ENCODE results near the gene PIK3IP1.

PIK3IP1 gene

GRCh38 chr22:31278626-31279326, 13.5 kb downstream of the PIK3IP1 start:
- no peaks in the 10 kb centered on the region for H3K9me3 Mint-ChIP-seq
- H3K4me3 Mint-ChIP-seq = no peak overlapping the region
- H3K27me3 Mint-ChIP-seq = no peaks in the 10 kb centered on the region
- intact Hi-C loops (cut with micrococcal nuclease) = loop anchor here (10.0 kb wide), 2 partner anchors 194 to 514 kb away; partner anchors contain the start of gene SMTN
- H3K27ac Mint-ChIP-seq = peak overlapping the region; percentile 30
- H3K36me3 Mint-ChIP-seq (ENCODE audit: low read depth) = peaks cover 92% of the 10 kb centered on the region
- H3K4me1 Mint-ChIP-seq (ENCODE audit: low read depth) = no peaks in the 10 kb centered on the region

- no peak overlapping the region for H3K4me3 Mint-ChIP-seq
- no peaks in the 10 kb centered on the region for H3K27me3 Mint-ChIP-seq
- intact Hi-C loops (cut with micrococcal nuclease) = loop anchor here (10.0 kb wide), 2 partner anchors 193 to 513 kb away; partner anchors contain the start of gene SMTN
- H3K36me3 Mint-ChIP-seq (ENCODE audit: low read depth) = peaks cover 92% of the 10 kb centered on the region
- peak overlapping the region; percentile 30 for H3K27ac Mint-ChIP-seq
- no peaks in the 10 kb centered on the region for H3K9me3 Mint-ChIP-seq
- no peaks in the 10 kb centered on the region for H3K4me1 Mint-ChIP-seq (ENCODE audit: low read depth)
Observed at GRCh38 chr22:31278151-31278621, 14.1 kb downstream of the PIK3IP1 start.

GRCh38 chr22:31277741-31278140, 14.5 kb downstream of the PIK3IP1 start:
- Mint-ChIP-seq H3K4me3 (no peak overlapping the region), H3K27ac (peak overlapping the region; percentile 30), H3K4me1 (ENCODE audit: low read depth) (no peaks in the 10 kb centered on the region), H3K9me3 (no peaks in the 10 kb centered on the region), H3K27me3 (no peaks in the 10 kb centered on the region), H3K36me3 (ENCODE audit: low read depth) (peaks cover 91% of the 10 kb centered on the region)
- intact Hi-C loops (cut with micrococcal nuclease) = loop anchor here (10.0 kb wide), 2 partner anchors 193 to 513 kb away; partner anchors contain the start of gene SMTN

DNA sequence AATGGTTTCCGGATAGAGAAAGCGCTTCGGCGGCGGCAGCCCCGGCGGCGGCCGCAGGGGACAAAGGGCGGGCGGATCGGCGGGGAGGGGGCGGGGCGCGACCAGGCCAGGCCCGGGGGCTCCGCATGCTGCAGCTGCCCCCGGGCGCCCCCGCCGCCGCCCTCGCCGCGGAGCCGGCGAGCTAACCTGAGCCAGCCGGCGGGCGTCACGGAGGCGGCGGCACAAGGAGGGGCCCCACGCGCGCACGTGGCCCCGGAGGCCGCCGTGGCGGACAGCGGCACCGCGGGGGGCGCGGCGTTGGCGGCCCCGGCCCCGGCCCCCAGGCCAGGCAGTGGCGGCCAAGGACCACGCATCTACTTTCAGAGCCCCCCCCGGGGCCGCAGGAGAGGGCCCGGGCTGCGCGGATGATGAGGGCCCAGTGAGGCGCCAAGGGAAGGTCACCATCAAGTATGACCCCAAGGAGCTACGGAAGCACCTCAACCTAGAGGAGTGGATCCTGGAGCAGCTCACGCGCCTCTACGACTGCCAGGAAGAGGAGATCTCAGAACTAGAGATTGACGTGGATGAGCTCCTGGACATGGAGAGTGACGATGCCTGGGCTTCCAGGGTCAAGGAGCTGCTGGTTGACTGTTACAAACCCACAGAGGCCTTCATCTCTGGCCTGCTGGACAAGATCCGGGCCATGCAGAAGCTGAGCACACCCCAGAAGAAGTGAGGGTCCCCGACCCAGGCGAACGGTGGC, 15.7 kb downstream of the PIK3IP1 start:
- intact Hi-C loops (cut with micrococcal nuclease) = loop anchor here (10.0 kb wide), 2 partner anchors 192 to 512 kb away; partner anchors contain the start of gene SMTN
- Mint-ChIP-seq H3K36me3 (ENCODE audit: low read depth) (peaks cover 90% of the 10 kb centered on the region), H3K4me3 (no peak overlapping the region), H3K27ac (no peak overlapping the region), H3K27me3 (no peaks in the 10 kb centered on the region), H3K9me3 (no peaks in the 10 kb centered on the region), H3K4me1 (ENCODE audit: low read depth) (no peaks in the 10 kb centered on the region)

GRCh38 chr22:31275576-31275975, 16.7 kb downstream of the PIK3IP1 start:
- intact Hi-C loops (cut with micrococcal nuclease) = loop anchor here (10.0 kb wide), 2 partner anchors 191 to 511 kb away; partner anchors contain the start of gene SMTN
- no peaks in the 10 kb centered on the region for H3K4me1 Mint-ChIP-seq (ENCODE audit: low read depth)
- no peak overlapping the region for H3K27ac Mint-ChIP-seq
- no peak overlapping the region for H3K4me3 Mint-ChIP-seq
- H3K9me3 Mint-ChIP-seq = no peaks in the 10 kb centered on the region
- H3K27me3 Mint-ChIP-seq = no peaks in the 10 kb centered on the region
- H3K36me3 Mint-ChIP-seq (ENCODE audit: low read depth) = peaks cover 88% of the 10 kb centered on the region

- Mint-ChIP-seq H3K4me1 (ENCODE audit: low read depth) (no peaks in the 10 kb centered on the region), H3K27me3 (no peaks in the 10 kb centered on the region), H3K4me3 (no peak overlapping the region), H3K36me3 (ENCODE audit: low read depth) (peaks cover 88% of the 10 kb centered on the region), H3K27ac (no peak overlapping the region), H3K9me3 (no peaks in the 10 kb centered on the region)
- intact Hi-C loops (cut with micrococcal nuclease) = loop anchor here (10.0 kb wide), 2 partner anchors 190 to 510 kb away; partner anchors contain the start of gene SMTN
Observed at GRCh38 chr22:31275018-31275417, 17.3 kb downstream of the PIK3IP1 start.

GRCh38 chr22:31274017-31274416, 18.3 kb downstream of the PIK3IP1 start:
- Mint-ChIP-seq H3K9me3 (no peaks in the 10 kb centered on the region), H3K36me3 (ENCODE audit: low read depth) (peaks cover 86% of the 10 kb centered on the region), H3K27ac (no peak overlapping the region), H3K27me3 (no peaks in the 10 kb centered on the region), H3K4me3 (no peak overlapping the region), H3K4me1 (ENCODE audit: low read depth) (no peaks in the 10 kb centered on the region)
- intact Hi-C loops (cut with micrococcal nuclease) = loop anchor here (5.0 to 10.0 kb wide), 3 partner anchors 62 to 509 kb away; partner anchors contain the start of genes LIMK2 and SMTN

DNA sequence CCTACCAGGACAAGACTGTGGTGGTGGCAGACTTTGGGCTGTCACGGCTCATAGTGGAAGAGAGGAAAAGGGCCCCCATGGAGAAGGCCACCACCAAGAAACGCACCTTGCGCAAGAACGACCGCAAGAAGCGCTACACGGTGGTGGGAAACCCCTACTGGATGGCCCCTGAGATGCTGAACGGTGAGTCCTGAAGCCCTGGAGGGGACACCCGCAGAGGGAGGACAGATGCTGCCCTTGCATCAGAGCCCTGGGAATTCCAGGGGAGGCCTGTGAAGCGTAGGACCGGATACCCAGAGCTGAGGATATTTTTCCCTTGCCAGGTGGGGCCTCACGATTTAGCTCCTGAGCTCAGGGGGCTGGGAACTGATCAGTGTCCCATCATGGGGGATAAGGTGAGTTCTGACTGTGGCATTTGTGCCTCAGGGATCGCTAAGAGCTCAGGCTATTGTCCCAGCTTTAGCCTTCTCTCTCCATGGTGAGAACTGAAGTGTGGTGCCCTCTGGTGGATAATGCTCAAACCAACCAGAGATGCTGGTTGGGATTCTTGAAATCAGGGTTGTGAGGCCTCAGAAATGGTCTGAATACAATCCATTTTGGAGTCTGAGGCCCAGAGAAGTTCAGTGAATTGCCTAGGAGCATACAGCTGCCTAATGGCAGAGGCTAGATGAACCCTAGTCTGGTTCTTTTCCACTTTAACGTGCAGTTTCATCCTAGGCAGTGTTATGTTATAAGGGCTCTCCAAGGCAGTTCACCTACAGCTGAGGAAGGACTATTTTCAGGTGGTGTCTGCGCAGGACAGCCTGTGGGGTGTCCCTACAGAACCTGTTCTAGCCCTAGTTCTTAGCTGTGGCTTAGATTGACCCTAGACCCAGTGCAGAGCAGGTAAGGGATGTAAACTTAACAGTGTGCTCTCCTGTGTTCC, 19.5 kb downstream of the PIK3IP1 start:
- Mint-ChIP-seq H3K4me3 (no peak overlapping the region), H3K27me3 (no peaks in the 10 kb centered on the region), H3K27ac (no peak overlapping the region), H3K9me3 (no peaks in the 10 kb centered on the region), H3K36me3 (ENCODE audit: low read depth) (peaks cover 88% of the 10 kb centered on the region), H3K4me1 (ENCODE audit: low read depth) (no peaks in the 10 kb centered on the region)
- intact Hi-C loops (cut with micrococcal nuclease) = loop anchor here (5.0 to 10.0 kb wide), 3 partner anchors 60 to 508 kb away; partner anchors contain the start of genes LIMK2 and SMTN

DNA sequence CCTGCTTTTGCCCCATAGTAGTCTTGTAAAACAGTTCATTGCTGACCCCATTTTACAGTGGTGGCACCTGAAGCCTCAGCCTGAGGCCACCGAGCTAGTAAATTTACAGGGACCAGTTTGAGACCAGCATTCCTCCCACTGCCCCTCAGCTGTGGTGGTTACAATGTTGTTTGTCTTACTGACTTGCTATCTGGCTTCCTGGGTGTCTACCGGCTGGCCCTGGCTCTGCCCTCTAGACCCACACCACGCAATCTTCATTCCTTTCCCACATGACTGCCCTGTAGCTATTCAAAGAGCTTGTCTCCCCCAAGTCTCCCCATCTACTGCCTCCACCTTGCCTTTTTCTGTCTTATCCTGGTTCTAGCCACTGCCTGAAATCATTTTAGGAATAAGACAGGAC, 20.8 kb downstream of the PIK3IP1 start:
- Mint-ChIP-seq H3K27me3 (no peaks in the 10 kb centered on the region), H3K4me3 (no peak overlapping the region), H3K36me3 (ENCODE audit: low read depth) (peaks cover 93% of the 10 kb centered on the region), H3K27ac (no peak overlapping the region), H3K9me3 (no peaks in the 10 kb centered on the region), H3K4me1 (ENCODE audit: low read depth) (no peaks in the 10 kb centered on the region)
- intact Hi-C loops (cut with micrococcal nuclease) = loop anchor here (5.0 to 10.0 kb wide), 3 partner anchors 59 to 507 kb away; partner anchors contain the start of genes LIMK2 and SMTN

DNA sequence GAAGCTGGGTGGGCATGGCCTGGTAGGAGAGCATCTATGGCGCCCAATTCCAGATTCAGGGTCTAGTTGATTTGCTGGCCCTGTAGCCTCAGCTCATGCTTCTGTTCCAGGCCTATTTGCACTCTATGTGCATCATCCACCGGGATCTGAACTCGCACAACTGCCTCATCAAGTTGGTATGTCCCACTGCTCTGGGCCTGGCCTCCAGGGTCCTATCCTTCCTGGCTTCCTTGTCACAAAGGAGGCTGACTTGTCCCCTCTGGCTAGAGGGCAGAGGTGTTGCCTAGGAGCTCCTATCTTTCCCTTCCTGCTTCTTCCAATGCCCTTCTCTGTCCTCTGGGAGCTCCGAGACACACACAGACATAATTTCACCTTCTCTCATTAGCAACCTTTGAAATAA, 21.3 kb downstream of the PIK3IP1 start:
- no peak overlapping the region for H3K4me3 Mint-ChIP-seq
- peaks cover 94% of the 10 kb centered on the region for H3K36me3 Mint-ChIP-seq (ENCODE audit: low read depth)
- no peak overlapping the region for H3K27ac Mint-ChIP-seq
- H3K9me3 Mint-ChIP-seq = no peaks in the 10 kb centered on the region
- H3K4me1 Mint-ChIP-seq (ENCODE audit: low read depth) = no peaks in the 10 kb centered on the region
- H3K27me3 Mint-ChIP-seq = no peaks in the 10 kb centered on the region
- intact Hi-C loops (cut with micrococcal nuclease) = loop anchor here (5.0 to 10.0 kb wide), 3 partner anchors 59 to 506 kb away; partner anchors contain the start of genes LIMK2 and SMTN

DNA sequence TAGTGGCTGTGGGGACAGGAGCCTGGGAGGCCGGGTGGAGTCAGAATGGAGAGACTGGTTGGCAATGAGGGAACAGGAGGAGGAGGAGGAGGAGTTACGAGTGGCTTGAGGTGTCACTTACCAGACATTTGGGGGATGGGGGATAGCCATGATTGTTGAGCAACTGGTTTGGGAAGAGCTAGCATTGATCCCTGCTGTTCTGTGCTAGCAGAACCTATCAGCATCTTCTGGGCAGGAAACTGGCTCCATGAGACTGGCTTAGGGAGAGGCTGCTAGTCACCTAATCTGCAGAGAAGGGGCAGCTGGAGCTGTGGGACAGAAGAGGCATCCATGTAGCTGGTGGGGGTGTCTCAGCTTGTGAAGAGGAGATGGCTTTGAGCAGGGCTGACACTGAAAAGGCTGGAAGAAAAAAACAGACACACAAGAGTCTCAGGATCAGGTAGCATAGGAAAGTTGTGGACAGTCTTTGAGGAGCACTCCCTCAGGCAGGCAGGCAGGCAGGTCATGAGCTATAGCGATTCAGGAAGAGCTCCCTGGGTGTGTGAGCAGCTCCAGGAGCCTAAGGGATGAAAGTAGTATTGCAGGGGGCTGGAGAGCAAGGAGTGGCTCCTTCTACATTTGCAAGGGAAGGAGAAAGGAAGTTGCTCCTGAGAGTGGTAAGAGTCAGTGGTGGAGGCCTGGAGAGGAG, 22.3 kb downstream of the PIK3IP1 start:
- peaks cover 88% of the 10 kb centered on the region for H3K36me3 Mint-ChIP-seq (ENCODE audit: low read depth)

GRCh38 chr22:31268281-31268680, 24.0 kb downstream of the PIK3IP1 start:
- no peak overlapping the region for H3K4me3 Mint-ChIP-seq
- H3K36me3 Mint-ChIP-seq (ENCODE audit: low read depth) = peaks cover 78% of the 10 kb centered on the region
- H3K27me3 Mint-ChIP-seq = no peaks in the 10 kb centered on the region
- intact Hi-C loops (cut with micrococcal nuclease) = no loop called here
- no peaks in the 10 kb centered on the region for H3K9me3 Mint-ChIP-seq
- no peak overlapping the region for H3K27ac Mint-ChIP-seq
- H3K4me1 Mint-ChIP-seq (ENCODE audit: low read depth) = no peaks in the 10 kb centered on the region

More for the DNA sequence above, 22.3 kb downstream of the PIK3IP1 start:
- intact Hi-C loops (cut with micrococcal nuclease) = loop anchor here (5.0 to 10.0 kb wide), 3 partner anchors 58 to 505 kb away; partner anchors contain the start of genes LIMK2 and SMTN
- H3K9me3 Mint-ChIP-seq = no peaks in the 10 kb centered on the region
- no peaks in the 10 kb centered on the region for H3K27me3 Mint-ChIP-seq
- H3K4me1 Mint-ChIP-seq (ENCODE audit: low read depth) = no peaks in the 10 kb centered on the region
- no peak overlapping the region for H3K4me3 Mint-ChIP-seq
- H3K27ac Mint-ChIP-seq = no peak overlapping the region

All from dendritic cell treated with granulocyte-macrophage colony-stimulating factor and Interleukin-4, amounts not matched to agents 40 ng/mL and 50 ng/mL, for 4 days (primary cell).